GM18951 (cell line): ENCODE data around the gene EPHA3.

Experiments used
- POLR2A ChIP-seq: IDR thresholded peaks from 4 replicates; pipeline ENCODE4 v1.6.1; 2011; ENCODE audit warnings: mild to moderate bottlenecking; ENCODE audit not compliant: insufficient read length, insufficient read depth; ENCODE audit errors: extremely low read depth
- in situ Hi-C: fragments of 300-500 bp; cut with MboI; formaldehyde crosslinking; loops from one replicate; pipeline ENCODE4 v1.12.0; 2022; ENCODE audit warnings: low sequenced_read_pairs, mixed read lengths, inconsistent platforms; ENCODE audit not compliant: unreplicated experiment

The EPHA3 gene

DNA sequence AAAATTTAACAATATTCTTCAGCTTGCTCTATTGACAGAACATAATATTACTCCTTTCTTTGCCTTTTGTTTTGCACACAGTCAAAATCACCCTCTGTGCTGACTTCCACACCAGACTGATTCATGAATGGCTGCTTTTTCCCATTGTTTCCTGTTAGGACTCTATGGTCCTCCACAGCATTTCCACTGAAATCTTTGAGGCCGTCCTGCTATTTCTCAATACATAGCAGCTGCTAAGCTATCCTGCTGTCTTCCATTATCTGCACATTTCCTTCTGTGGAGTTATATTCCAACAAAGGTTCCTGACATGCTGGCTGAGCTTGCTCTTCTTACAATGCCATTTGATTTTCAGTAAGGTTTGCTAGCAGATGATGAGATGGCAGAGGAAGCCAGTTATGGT, 153.3 kb downstream of the EPHA3 start:
- no peak for TF ChIP-seq POLR2A
- in situ Hi-C loops, result no loop called here

DNA sequence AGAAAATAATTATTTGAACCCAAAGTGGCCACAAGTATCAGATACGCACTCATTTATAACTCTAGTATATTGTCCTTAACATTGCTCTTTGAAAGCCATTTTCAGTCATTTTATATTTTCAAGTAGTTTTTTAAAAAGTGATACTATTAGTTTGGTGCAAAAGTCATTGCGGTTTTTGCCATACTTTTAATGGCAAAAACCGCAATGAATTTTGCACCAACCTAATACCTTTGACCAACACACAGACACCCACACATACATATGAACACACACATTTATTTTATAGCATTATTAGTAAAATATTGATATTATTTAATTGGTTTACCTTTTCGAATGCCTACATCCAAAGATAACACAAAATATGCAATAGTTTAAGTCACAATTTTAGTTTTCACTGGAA, 154.3 kb downstream of the EPHA3 start:
- TF ChIP-seq POLR2A, result no peak
- in situ Hi-C loops, result no loop called here

DNA sequence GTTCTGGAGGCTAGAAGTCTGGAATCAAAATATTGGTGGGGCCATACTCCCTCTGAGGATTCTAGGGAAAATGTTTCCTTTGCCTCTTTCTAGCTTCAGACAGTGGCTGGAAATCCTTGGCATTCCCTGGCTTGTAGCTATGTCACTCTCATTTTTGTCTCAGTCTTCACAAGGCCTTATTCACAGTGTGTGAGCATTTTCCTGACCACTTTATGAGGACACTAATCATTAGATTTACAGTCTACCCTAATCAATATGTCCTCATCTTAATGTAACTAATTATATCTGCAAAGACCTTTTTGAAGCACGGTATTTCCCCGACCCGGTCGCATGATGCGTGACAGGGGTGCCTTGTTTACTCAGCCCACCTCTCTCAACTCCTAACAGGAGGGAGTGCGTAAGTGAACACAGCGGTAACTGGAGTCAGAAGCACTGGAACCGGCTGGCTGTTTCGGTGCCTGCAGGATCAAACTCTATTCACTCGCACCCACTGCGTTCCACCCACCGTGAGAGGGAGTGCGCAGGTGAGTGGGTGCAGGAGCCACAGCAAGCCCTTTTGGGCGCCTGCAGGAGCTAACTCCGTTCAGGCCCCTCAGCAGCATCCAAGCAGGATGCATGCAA, 155.0 kb downstream of the EPHA3 start:
- no peak for TF ChIP-seq POLR2A
- in situ Hi-C loops, result no loop called here

DNA sequence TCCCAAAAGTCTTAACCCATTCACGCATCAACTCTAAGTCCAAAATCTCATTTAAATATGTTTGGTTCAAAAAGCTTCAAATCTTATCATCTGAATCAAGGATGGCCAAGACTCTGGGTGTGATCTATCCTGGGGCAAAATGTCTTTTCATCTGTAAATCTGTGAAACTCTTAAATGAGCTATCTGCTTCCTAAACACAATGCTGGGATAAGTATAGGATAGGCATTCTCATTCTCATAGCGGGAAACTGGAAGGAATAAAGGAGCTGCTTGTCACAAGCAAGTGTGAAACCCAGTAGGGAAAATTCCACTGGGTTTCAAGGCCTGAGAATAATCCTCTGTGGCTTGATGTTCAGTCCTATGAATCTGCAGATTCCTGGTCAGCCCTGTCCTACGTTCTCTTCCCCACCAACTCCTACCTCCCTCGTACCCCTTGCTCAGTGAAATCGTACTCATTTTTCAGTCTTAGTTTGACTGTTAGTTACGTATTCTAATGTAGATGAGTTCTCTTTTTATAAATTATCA, 156.7 kb downstream of the EPHA3 start:
- no peak for TF ChIP-seq POLR2A
- in situ Hi-C loops, result no loop called here

DNA sequence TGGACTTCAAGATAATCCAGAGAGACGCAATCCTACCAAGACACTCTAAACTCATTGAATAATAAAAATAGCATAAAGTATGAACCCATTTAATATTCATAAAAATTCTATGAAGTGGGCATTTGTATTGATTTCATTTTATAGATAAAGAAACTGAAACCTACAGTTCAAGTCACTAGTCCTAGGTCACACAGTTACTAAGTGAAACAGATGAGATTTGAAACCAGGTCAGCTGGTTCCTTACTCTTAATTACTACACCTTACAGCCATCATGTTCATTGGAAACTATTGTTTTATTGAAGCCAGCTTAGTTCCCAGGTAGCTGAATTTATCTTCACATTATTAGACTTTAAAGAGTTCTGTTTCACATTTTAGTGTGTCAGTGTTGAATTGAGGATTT, 158.7 kb downstream of the EPHA3 start:
- in situ Hi-C loops, result no loop called here
- no peak for TF ChIP-seq POLR2A

DNA sequence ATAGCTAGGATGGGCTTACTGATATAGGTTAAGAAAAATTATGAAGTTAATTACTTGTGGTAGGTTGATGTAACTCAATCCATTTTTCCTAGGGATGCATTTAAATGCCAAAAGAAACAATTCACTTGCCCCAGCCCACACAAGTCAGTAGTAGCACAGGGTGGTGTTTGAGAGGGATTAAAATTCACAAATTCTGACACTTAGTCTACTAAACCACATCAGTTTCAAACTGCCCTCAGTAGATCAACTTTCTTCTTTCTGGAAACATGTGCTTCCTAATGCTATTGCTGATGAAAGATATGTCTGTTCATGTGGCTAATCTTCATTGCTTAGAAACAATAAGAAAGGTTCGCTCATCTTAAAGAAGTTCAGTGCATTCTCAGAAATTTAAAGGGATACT, 160.6 kb downstream of the EPHA3 start:
- TF ChIP-seq POLR2A, result no peak
- in situ Hi-C loops, result no loop called here

DNA sequence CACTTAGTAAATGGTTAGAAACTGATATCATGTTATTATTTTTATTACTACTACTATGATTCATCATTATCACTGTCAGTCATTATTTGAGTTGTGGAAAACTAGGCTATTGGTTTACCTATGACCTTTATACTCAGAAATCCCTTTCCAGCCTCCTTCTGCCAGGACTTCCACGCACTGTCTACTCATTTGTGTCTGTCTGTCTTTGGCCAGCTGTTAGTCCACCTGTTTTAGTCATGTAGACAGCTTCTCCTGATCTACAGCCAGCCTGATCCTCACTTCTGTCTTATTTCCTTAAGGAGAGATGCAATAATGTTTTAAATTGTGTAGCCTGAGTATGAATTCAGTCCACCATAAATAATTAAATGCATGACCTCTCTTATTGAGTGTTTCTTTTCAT, 162.8 kb downstream of the EPHA3 start:
- in situ Hi-C loops, result no loop called here
- TF ChIP-seq POLR2A, result no peak

DNA sequence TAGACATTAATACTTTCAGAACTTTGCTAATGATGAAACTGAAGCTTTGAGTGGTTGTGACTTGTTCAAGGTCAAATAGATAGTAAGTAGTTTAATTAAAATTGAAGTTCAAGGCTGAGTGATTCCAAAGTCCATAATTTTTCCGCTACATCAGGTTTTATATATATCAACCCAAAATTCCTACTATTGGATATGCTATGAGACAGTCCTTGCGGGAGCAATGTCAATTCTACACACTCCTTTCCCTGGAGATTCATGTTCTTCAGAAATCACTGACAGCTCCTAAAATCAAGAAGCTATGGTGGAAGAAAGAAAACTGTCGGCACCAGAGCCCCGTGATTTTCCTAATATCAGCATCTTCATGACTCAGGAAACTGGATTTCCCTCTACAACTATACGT, 167.6 kb downstream of the EPHA3 start:
- in situ Hi-C loops, result no loop called here
- no peak for TF ChIP-seq POLR2A

DNA sequence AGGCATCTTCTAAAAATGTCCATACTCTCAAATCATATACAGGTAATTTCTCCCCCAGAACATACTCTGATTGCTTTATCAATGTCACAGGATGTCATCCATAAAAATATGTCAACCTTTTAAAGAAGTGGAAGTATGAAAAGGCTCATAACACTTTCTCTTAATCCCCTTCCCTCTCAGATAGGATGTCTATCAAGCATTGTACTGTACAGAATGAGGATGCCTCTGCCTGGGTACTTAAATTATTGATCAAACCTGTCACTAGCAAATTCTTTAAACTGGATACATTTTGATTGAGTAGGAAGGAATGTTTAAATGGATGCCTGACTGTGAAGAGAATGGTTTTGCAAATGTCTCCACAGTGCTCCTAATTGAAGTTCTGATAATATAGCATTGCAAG, 168.7 kb downstream of the EPHA3 start:
- in situ Hi-C loops, result no loop called here
- TF ChIP-seq POLR2A, result no peak

DNA sequence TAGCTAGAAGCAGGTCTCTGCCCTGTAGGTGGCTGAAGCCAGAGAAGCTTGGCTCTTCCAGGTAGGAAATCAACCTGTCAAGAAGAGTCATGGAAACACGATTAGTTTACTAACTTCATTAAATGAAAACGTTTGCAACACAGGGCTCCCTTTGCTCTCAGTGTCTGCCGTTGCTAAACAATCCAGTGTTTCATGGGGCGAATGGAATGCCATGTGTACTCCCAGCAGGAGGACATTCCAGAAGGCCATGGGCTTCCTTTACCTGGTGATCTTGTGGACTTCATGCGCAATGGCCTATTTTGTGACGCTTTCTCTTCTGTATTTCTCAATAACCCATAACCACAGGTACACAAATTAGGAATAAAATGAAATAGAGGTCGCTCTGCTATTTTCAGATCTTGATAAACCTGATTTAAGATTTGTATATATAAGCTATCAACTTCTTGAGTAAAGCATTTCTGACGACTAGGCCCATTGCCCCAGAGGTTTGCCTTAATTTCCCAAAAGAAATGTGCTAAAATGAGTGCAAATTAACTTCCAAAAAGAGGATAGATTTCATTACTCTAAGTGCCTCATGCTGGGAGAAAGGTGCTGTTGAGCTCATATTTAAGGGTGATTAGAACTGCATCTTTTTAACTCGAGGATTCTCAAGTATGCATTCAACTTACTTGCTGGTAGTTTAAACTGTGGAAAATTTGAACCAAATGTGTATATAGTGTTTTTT, 171.0 kb downstream of the EPHA3 start:
- in situ Hi-C loops, result no loop called here
- TF ChIP-seq POLR2A, result no peak

DNA sequence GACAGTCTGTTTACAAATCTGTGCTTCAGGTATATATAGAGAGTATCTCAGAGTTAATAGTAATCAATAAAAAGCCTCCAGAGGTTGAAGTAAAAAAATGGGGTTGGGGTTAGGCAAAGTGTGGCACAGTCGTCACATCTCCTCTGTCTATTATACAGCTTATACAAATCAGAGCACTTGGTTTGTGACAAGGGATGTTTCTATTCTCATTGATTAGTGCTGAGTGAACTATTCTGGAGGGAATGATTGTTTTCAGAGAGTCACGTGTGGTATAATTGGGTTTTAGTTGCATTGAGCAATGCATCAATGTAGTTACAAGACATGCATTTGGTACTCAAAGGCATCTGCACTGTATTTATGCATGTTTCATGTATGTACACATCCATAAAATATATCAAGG, 172.9 kb downstream of the EPHA3 start:
- no peak for TF ChIP-seq POLR2A
- in situ Hi-C loops, result no loop called here

DNA sequence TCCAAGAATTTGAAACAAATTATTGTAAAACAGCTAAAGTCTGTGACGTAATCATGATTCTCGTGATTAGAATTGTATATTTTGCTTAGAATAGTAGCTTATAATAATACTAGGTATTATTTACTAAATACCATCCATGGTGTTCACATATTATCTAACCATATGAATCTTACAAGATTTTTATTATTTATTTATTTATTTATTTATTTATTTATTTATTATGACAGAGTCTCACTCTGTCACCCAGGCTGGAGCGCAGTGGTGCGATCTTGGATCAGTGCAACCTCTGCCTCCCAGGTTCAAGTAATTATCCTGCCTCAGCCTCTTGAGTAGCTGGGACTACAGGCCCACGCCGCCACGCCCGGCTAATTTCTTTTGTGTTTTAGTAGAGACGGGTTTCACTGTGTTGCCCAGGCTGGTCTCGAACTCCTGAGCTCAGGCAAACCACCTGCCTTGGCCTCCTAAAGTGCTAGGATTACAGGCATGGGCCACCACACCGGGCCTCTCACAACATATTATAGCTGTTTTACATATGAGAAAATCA, 173.5 kb downstream of the EPHA3 start:
- in situ Hi-C loops, result no loop called here
- TF ChIP-seq POLR2A, result no peak

DNA sequence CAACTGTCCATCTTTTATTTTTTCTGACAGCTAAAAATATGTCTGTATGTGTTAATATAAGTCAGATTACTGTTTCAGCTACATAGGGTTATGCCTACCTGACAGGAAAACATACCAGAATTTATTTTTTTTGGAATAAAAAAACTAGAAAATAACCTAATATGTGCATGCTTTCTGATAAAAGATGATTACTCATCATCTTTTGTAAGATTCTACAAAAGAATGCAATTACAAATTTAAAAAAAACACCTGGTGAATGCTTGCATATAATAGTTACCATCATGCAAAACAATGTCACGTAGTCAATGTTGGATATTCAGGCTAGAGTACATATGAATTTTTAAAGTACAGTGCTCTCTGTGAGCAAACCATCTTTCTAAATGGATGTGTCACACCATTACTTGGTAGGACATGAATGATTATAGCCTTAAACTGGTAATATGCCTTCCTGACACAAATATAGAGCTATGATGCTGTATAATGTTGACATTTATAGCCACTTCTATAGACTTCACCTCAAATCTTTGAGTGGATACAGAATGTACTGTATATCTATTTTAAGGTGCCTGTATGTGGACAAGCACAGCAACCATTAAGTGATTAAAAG, 180.6 kb downstream of the EPHA3 start:
- TF ChIP-seq POLR2A, result no peak
- in situ Hi-C loops, result no loop called here
